Thyroid gland (tissue), 4 donors: ENCODE data around the gene CD3G. TPM values are rescaled to one million over a fixed set of nuclear protein-coding genes. Genes with fewer than 3 reads are reported as not detected.
"Not testable (repeated sequence)": the region's sequence is repeated elsewhere in the genome, so short reads cannot be mapped to it uniquely, and the experiment has no call there.

Experiments used
- DNase-seq, 2 donors: peaks; one replicate each; pipeline ENCODE4 v3.0.0-alpha.2; 2019
- H3K27ac ChIP-seq, 3 donors: fragments of 200-600 bp; sonication (generic); 1 replicate in 2 of 3; 2 replicates in 1 of 3; pipeline ENCODE4 v1.5.1; 2016 to 2019; ENCODE audit warnings: mild to moderate bottlenecking in 1 of 3, moderate library complexity in 1 of 3
- H3K27me3 ChIP-seq: fragments of 200-600 bp; sonication (generic); one replicate; pipeline ENCODE4 v1.5.1; 2019
- H3K36me3 ChIP-seq, 2 donors: fragments of 200-600 bp; sonication (generic); one replicate each; pipeline ENCODE4 v1.5.1; 2016 to 2019
- H3K4me1 ChIP-seq, 2 donors: fragments of 200-600 bp; sonication (generic); one replicate each; pipeline ENCODE4 v1.5.1; 2017 to 2019
- H3K4me3 ChIP-seq, 3 donors: fragments of 200-600 bp; sonication (generic); replicated peaks in 1 of 3; 1 replicate in 2 of 3; 2 replicates in 1 of 3; pipeline ENCODE4 v1.5.1; 2016; ENCODE audit warnings: mild to moderate bottlenecking in 1 of 3
- H3K9me3 ChIP-seq: fragments of 200-600 bp; sonication (generic); one replicate; pipeline ENCODE4 v1.5.1; 2017
- CTCF ChIP-seq, 6 experiments: fragments of 200-600 bp in 3 of 6; fragments of 450-650 bp in 3 of 6; sonication (generic) in 3 of 6; IDR thresholded peaks; one replicate each; pipeline ENCODE4 v1.5.1; 2016 to 2019; ENCODE audit warnings: antibody characterized with exemption in 6 of 6, mild to moderate bottlenecking in 2 of 6, inconsistent platforms in 1 of 6, moderate library complexity in 1 of 6
- POLR2A ChIP-seq, 2 donors: fragments of 450-650 bp; IDR thresholded peaks; one replicate each; pipeline ENCODE4 v1.6.1; 2017; ENCODE audit warnings: antibody characterized with exemption in 2 of 2, mild to moderate bottlenecking in 2 of 2, moderate library complexity in 1 of 2
- WGBS, 2 donors: methylation state at CpG; one replicate each; pipeline ENCODE4 v1.1.5; 2017; 5-methylcytosine and 5-hydroxymethylcytosine counted together
- intact Hi-C: fragments of 100-400 bp; cut with DNase I; formaldehyde crosslinking; loops from one replicate; pipeline ENCODE4 v1.15.1; 2023
- total RNA-seq, 4 donors: library from RNA; depleted of rRNA; stranded (reverse); fragments of >200 nt; gene quantifications; one replicate each; pipeline ENCODE4 v1.2.3, GENCODE V29; 2016

The CD3G gene
- total RNA-seq, 4 donors from 2014 or later: 1.2 to 4.3 (median 1.9) TPM

DNA sequence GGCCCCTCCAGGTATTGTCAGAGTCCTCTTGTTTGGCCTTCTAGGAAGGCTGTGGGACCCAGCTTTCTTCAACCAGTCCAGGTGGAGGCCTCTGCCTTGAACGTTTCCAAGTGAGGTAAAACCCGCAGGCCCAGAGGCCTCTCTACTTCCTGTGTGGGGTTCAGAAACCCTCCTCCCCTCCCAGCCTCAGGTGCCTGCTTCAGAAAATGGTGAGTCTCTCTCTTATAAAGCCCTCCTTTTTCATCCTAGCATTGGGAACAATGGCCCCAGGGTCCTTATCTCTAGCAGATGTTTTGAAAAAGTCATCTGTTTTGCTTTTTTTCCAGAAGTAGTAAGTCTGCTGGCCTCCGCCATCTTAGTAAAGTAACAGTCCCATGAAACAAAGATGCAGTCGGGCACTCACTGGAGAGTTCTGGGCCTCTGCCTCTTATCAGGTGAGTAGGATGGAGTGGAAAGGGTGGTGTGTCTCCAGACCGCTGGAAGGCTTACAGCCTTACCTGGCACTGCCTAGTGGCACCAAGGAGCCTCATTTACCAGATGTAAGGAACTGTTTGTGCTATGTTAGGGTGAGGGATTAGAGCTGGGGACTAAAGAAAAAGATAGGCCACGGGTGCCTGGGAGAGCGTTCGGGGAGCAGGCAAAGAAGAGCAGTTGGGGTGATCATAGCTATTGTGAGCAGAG is 39.4 kb upstream of the CD3G start, which contains the start of gene CD3E:
CD3E (plus strand) TSS at position 163 of the 681 bp plus-strand sequence; CDS start at position 386, 223 bp downstream.
- no peak for TF ChIP-seq CTCF (IDR thresholded peaks at IDR 0.05)
- no peak for TF ChIP-seq POLR2A (IDR thresholded peaks at IDR 0.05)
- Histone ChIP-seq H3K36me3 (no peaks in the 10 kb centered on the region), H3K9me3 (no peaks in the 10 kb centered on the region), H3K4me1 (no peaks in the 10 kb centered on the region), H3K4me3 (no peak within 1 kb of the TSS), H3K27ac (no peak within 1 kb of the TSS), H3K27me3 (no peaks in the 10 kb centered on the region)
- intact Hi-C loops: loop anchor here (5.0 kb wide), 1 partner anchor 43 kb away; no protein-coding TSS in a partner anchor
- no peak for DNase-seq
- WGBS, 2 donors: 80 to 87% methylated on average over 8 of the region's 8 CpGs

- Histone ChIP-seq H3K27me3 (no peaks in the 10 kb centered on the region), H3K27ac (no peak overlapping the region), H3K9me3 (no peaks in the 10 kb centered on the region), H3K4me1 (no peaks in the 10 kb centered on the region), H3K4me3 (no peak overlapping the region), H3K36me3 (no peaks in the 10 kb centered on the region)
- no peak for DNase-seq
- TF ChIP-seq CTCF (IDR thresholded peaks at IDR 0.05): no peak
- TF ChIP-seq POLR2A (IDR thresholded peaks at IDR 0.05): no peak
- 69 to 71% methylated on average over 8 of the region's 8 CpGs for WGBS, 2 donors
- intact Hi-C loops: no loop called here
Observed at GRCh38 chr11:118305726-118306125, 38.4 kb upstream of the CD3G start.

- Histone ChIP-seq H3K9me3 (no peaks in the 10 kb centered on the region), H3K4me3 (no peak overlapping the region), H3K27ac (no peak overlapping the region), H3K4me1 (no peaks in the 10 kb centered on the region), H3K27me3 (no peaks in the 10 kb centered on the region), H3K36me3 (no peaks in the 10 kb centered on the region)
- intact Hi-C loops: no loop called here
- TF ChIP-seq CTCF (IDR thresholded peaks at IDR 0.05) (no peak), POLR2A (IDR thresholded peaks at IDR 0.05) (no peak)
- 87 to 89% methylated on average over 2 of the region's 2 CpGs for whole genome bisulfite sequencing, 2 donors
- DNase-seq: no peak
Observed at GRCh38 chr11:118306556-118306955, 37.6 kb upstream of the CD3G start.

- H3K27ac ChIP-seq, intact Hi-C loops, H3K9me3 ChIP-seq, H3K36me3 ChIP-seq, H3K4me3 ChIP-seq, H3K4me1 ChIP-seq, DNase-seq, H3K27me3 ChIP-seq: not testable (repeated sequence)
- 87 to 93% methylated on average over 5 of the region's 5 CpGs for WGBS, 2 donors
Observed at GRCh38 chr11:118308995-118309528, 35.1 kb upstream of the CD3G start.

DNA sequence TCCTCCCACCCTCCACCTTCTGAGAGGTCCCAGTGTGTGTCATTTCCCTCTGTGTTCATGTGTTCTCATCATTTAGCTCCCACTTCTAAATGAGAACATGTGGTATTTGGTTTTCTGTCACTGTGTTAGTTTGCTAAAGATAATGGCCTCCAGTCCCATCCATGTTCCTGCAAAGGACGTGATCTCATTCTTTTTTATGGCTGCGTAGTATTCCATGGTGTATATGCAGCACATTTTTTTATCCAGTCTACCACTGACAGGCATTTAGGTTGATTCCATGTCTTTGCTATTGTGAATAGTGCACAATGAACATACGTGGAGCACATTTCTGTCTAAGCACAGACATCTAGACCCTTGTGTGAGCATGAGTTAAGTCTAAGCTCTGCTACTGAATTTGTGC is 33.9 kb upstream of the CD3G start:
- Histone ChIP-seq H3K4me1 (peaks cover 0 to 2% of the 10 kb centered on the region in 2 donors), H3K4me3 (no peak overlapping the region), H3K27me3 (peaks cover 4% of the 10 kb centered on the region), H3K36me3 (no peaks in the 10 kb centered on the region), H3K9me3 (no peaks in the 10 kb centered on the region), H3K27ac (no peak overlapping the region)
- TF ChIP-seq POLR2A (IDR thresholded peaks at IDR 0.05): no peak
- no peak for TF ChIP-seq CTCF (IDR thresholded peaks at IDR 0.05)
- intact Hi-C loops: no loop called here
- DNase-seq: no peak
- WGBS, 2 donors: 94% methylated on average over 3 of the region's 3 CpGs
